SK-N-SH (cell line): ENCODE data around the gene PLXNA4. TPM values are rescaled to one million over a fixed set of nuclear protein-coding genes. Genes with fewer than 3 reads are reported as not detected.

ENCODE experiments used
- CTCF ChIA-PET: fragments of 300-600, 350-600 bp; formaldehyde crosslinking; extraction: SDS; loops from one replicate; lab custom pipeline; 2021; lab: Yijun Ruan, JAX
- POLR2A ChIA-PET: fragments of 350-600 bp; sonication (Branson Sonifier 250); formaldehyde crosslinking; extraction: SDS; loops from one replicate; lab custom pipeline; 2020; ENCODE audit warnings: antibody characterized with exemption, inconsistent platforms; lab: Yijun Ruan, JAX
- DNase-seq: peaks from one replicate; pipeline ENCODE4 v3.0.0; 2012
- H2AFZ ChIP-seq: fragments of 200-600 bp; sonication (generic); 2 replicates; pipeline ENCODE4 v1.8.1; 2016; ENCODE audit warnings: antibody characterized with exemption, mild to moderate bottlenecking, low read depth
- H3F3A ChIP-seq: fragments of 200-600 bp; sonication (generic); replicated peaks from 2 replicates; pipeline ENCODE3; 2016; ENCODE audit warnings: antibody characterized with exemption, mild to moderate bottlenecking; ENCODE audit not compliant: insufficient read depth
- H3K27ac ChIP-seq, 2 experiments: fragments of 200-500 bp in 1 of 2; fragments of 200-600 bp in 1 of 2; sonication (Bioruptor generic) in 1 of 2; sonication (generic), shearing (Covaris generic) in 1 of 2; 2 replicates each; pipeline versions ENCODE4 v1.5.1 to v1.6.1; 2014 to 2016; ENCODE audit warnings: low read depth in 2 of 2, inconsistent platforms in 1 of 2, low read length in 1 of 2, mild to moderate bottlenecking in 1 of 2, mixed read lengths in 1 of 2
- H3K27me3 ChIP-seq: fragments of 200-600 bp; sonication (generic), shearing (Covaris generic); 2 replicates; pipeline ENCODE4 v1.6.1; 2016; ENCODE audit warnings: mixed run types; ENCODE audit not compliant: insufficient read depth
- H3K36me3 ChIP-seq, 2 experiments: fragments of 200-500 bp in 1 of 2; fragments of 200-600 bp in 1 of 2; sonication (Bioruptor generic) in 1 of 2; sonication (generic) in 1 of 2; replicated peaks in 1 of 2; 2 replicates each; pipeline versions ENCODE3 to v1.5.1; 2014 to 2016; ENCODE audit warnings: low read length in 1 of 2, mild to moderate bottlenecking in 1 of 2; ENCODE audit not compliant: insufficient read depth in 2 of 2, control insufficient read depth in 1 of 2
- H3K4me1 ChIP-seq, 2 experiments: fragments of 200-500 bp in 1 of 2; fragments of 200-600 bp in 1 of 2; sonication (Bioruptor generic) in 1 of 2; sonication (generic), shearing (Covaris generic) in 1 of 2; 2 replicates each; pipeline versions ENCODE4 v1.5.1 to v1.6.1; 2014 to 2016; ENCODE audit warnings: low read depth in 1 of 2, low read length in 1 of 2, mixed run types in 1 of 2; ENCODE audit not compliant: insufficient read depth in 2 of 2, control insufficient read depth in 1 of 2
- H3K4me2 ChIP-seq: fragments of 200-600 bp; sonication (generic), shearing (Covaris generic); 2 replicates; pipeline ENCODE4 v1.6.1; 2017; ENCODE audit warnings: mixed run types
- H3K4me3 ChIP-seq, 2 experiments: fragments of 200-500 bp in 1 of 2; fragments of 200-600 bp in 1 of 2; sonication (Bioruptor generic) in 1 of 2; sonication (generic), shearing (Covaris generic) in 1 of 2; 2 replicates each; pipeline versions ENCODE4 v1.5.1 to v1.8.1; 2014 to 2016; ENCODE audit warnings: low read depth in 2 of 2, inconsistent platforms in 1 of 2, low read length in 1 of 2, mild to moderate bottlenecking in 1 of 2, mixed read lengths in 1 of 2, moderate library complexity in 1 of 2
- H3K79me2 ChIP-seq: fragments of 200-600 bp; sonication (generic); 2 replicates; pipeline ENCODE4 v1.8.1; 2017; ENCODE audit warnings: mild to moderate bottlenecking; ENCODE audit not compliant: insufficient read depth
- H3K9ac ChIP-seq: fragments of 200-600 bp; sonication (generic); 2 replicates; pipeline ENCODE4 v1.6.1; 2017; ENCODE audit warnings: mixed run types
- H3K9me2 ChIP-seq: fragments of 200-600 bp; sonication (generic); 2 replicates; pipeline ENCODE4 v1.6.1; 2017; ENCODE audit warnings: mixed run types
- H3K9me3 ChIP-seq: fragments of 200-600 bp; sonication (generic); 2 replicates; pipeline ENCODE4 v1.6.1; 2017; ENCODE audit warnings: mixed run types, mild to moderate bottlenecking, moderate library complexity
- H4K20me1 ChIP-seq: fragments of 200-600 bp; sonication (generic); 2 replicates; pipeline ENCODE4 v1.6.1; 2017; ENCODE audit warnings: mild to moderate bottlenecking, mixed run types; ENCODE audit not compliant: insufficient read depth
- ELF1 ChIP-seq: IDR thresholded peaks from 2 replicates; pipeline ENCODE4 v1.4.0; 2012
- EP300 ChIP-seq, 2 experiments: IDR thresholded peaks; 2 replicates each; pipeline versions ENCODE4 v1.4.0 to v1.6.1; 2012; ENCODE audit warnings: borderline replicate concordance in 1 of 2, low read depth in 1 of 2, low read length in 1 of 2
- EZH2phosphoT487 ChIP-seq: fragments of 200-600 bp; sonication (generic); IDR thresholded peaks from 2 replicates; pipeline ENCODE4 v1.6.1; 2017; ENCODE audit warnings: low read depth, mixed run types, mild to moderate bottlenecking, antibody characterized with exemption, moderate library complexity, borderline replicate concordance
- FOXJ3 ChIP-seq: sonication (generic); formaldehyde crosslinking; IDR thresholded peaks from 2 replicates; pipeline ENCODE4 v1.5.1; 2020; ENCODE audit warnings: mild to moderate bottlenecking, missing genetic modification reagents
- FOXM1 ChIP-seq: IDR thresholded peaks from 2 replicates; pipeline ENCODE4 v1.4.0; 2012; ENCODE audit warnings: low read depth, mild to moderate bottlenecking
- GATA2 ChIP-seq: sonication (generic); formaldehyde crosslinking; IDR thresholded peaks from 2 replicates; pipeline ENCODE4 v1.5.0; 2020; ENCODE audit warnings: mild to moderate bottlenecking, missing genetic modification reagents
- JUND ChIP-seq: IDR thresholded peaks from 2 replicates; pipeline ENCODE4 v1.4.0; 2012
- MXI1 ChIP-seq: IDR thresholded peaks from 2 replicates; pipeline ENCODE4 v1.6.1; 2012; ENCODE audit warnings: mild to moderate bottlenecking, low read depth, low read length, improper control_type of control experiment
- NFIC ChIP-seq: IDR thresholded peaks from 2 replicates; pipeline ENCODE4 v1.4.0; 2012; ENCODE audit warnings: borderline replicate concordance
- PBX3 ChIP-seq: IDR thresholded peaks from 2 replicates; pipeline ENCODE4; 2012
- RFX5 ChIP-seq: IDR thresholded peaks from 2 replicates; pipeline ENCODE4 v1.6.1; 2012; ENCODE audit warnings: mild to moderate bottlenecking, improper control_type of control experiment, low read length
- SMC3 ChIP-seq: IDR thresholded peaks from 2 replicates; pipeline ENCODE4 v1.6.1; 2012; ENCODE audit warnings: low read depth, low read length, improper control_type of control experiment
- TCF12 ChIP-seq: IDR thresholded peaks from 2 replicates; pipeline ENCODE4 v1.4.0; 2012
- WGBS: methylation state at CpG from one replicate; pipeline ENCODE4 v1.1.6; 2017; ENCODE audit warnings: low lambda C conversion rate; 5-methylcytosine and 5-hydroxymethylcytosine counted together
- polyA plus RNA-seq, 3 experiments: library from polyadenylated mRNA; depleted of rRNA; stranded (reverse); fragments of >200 nt; gene quantifications; 2 replicates each; pipeline ENCODE4 v1.2.3, GENCODE V29; 2012
- TF ChIP-seq, protein P1 (sequence below): IDR thresholded peaks from 2 replicates; pipeline ENCODE4 v1.6.1; 2012; ENCODE audit warnings: mild to moderate bottlenecking, low read depth, low read length, moderate library complexity

Gene PLXNA4
- polyA plus RNA-seq, 1 of the 3 experiments (the other 2 are of a cell fraction), result 2.4 TPM

DNA sequence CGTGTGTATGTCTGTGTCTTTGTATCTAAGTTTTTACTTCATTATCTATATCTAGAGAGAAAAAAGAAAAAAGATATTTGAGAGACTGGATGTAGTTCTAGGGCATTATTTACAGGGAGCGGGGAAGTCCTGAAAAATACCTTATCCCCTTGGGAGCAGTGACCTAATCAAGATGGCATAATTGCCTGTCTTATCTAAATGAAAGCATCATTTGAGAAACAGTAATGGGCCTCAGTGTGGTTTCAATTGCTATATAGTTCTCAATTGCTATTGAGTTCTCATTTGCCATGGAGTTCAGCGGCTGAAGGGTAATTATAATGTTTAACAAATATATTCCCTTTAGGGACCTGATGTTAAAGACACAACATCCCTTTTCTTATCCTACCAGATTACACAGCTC is 216.5 kb downstream of the PLXNA4 start:
- H3K9me3 ChIP-seq, result no peaks in the 10 kb centered on the region
- H3K9ac ChIP-seq, result no peak overlapping the region
- no peaks in the 10 kb centered on the region for H4K20me1 ChIP-seq
- H3K4me2 ChIP-seq, result no peak overlapping the region
- H3K4me1 ChIP-seq, result peaks cover 7 to 19% of the 10 kb centered on the region in 2 experiments; a peak in 3 of 4 replicates
- H3K79me2 ChIP-seq, result no peaks in the 10 kb centered on the region
- TF ChIP-seq RFX5 (no peak), JUND (no peak), SMC3 (no peak), PBX3 (no peak), FOXJ3 (CRISPR knock-in tag) (no peak), GATA2 (no peak), MXI1 (no peak)
- H3K27me3 ChIP-seq, result no peaks in the 10 kb centered on the region
- no peak overlapping the region for H3K27ac ChIP-seq
- DNase-seq, result no peak
- WGBS, result 79% methylated on average over 3 of the region's 3 CpGs
- H3F3A ChIP-seq, result no peaks in the 10 kb centered on the region
- ChIA-PET CTCF (interaction anchor here (1.0 to 1.8 kb wide), 4 partner anchors 15 to 41 kb away, joined by 3 to 10 read pairs (median 4); no protein-coding TSS in a partner anchor), POLR2A (no interaction called here)
- H3K36me3 ChIP-seq, result no peaks in the 10 kb centered on the region
- H3K4me3 ChIP-seq, result no peak overlapping the region
- H2AFZ ChIP-seq, result no peak overlapping the region
- H3K9me2 ChIP-seq, result no peaks in the 10 kb centered on the region

GRCh38 chr7:132355048-132355447 is 221.2 kb downstream of the PLXNA4 start:
- Histone ChIP-seq H4K20me1 (no peaks in the 10 kb centered on the region), H3K27ac (peak overlapping the region; percentile 11 to 67; a peak in 3 of 4 replicates), H3K9me2 (no peaks in the 10 kb centered on the region), H3K36me3 (no peaks in the 10 kb centered on the region), H3F3A (no peaks in the 10 kb centered on the region), H3K4me3 (no peak overlapping the region), H3K27me3 (no peaks in the 10 kb centered on the region), H3K79me2 (no peaks in the 10 kb centered on the region), H3K9ac (no peak overlapping the region), H3K4me1 (peaks cover 10 to 38% of the 10 kb centered on the region in 2 experiments; a peak in 3 of 4 replicates), H2AFZ (no peak overlapping the region), H3K4me2 (peak overlapping the region; percentile 19; the same call in 1 of the 2 replicates), H3K9me3 (no peaks in the 10 kb centered on the region)
- ChIA-PET CTCF (interaction anchor here (0.8 to 1.3 kb wide), 3 partner anchors 14 to 222 kb away, joined by 3 to 5 read pairs (median 3); no protein-coding TSS in a partner anchor), POLR2A (no interaction called here)
- WGBS, result 14% methylated on average over 5 of the region's 5 CpGs
- DNase-seq, result peak; percentile 46
- peak in 1 of 2 experiments; percentile 16; a peak in 1 of 4 replicates for TF ChIP-seq EP300 (IDR thresholded peaks at IDR 0.05; ENCODE audit: borderline replicate concordance in 1 of 2, low read depth in 1 of 2, low read length in 1 of 2)
- peak; percentile 37 for TF ChIP-seq GATA2
- peak; percentile 37; the same call in 1 of the 2 replicates for TF ChIP-seq TCF12
- TF ChIP-seq JUND, result no peak
- TF ChIP-seq EZH2phosphoT487, result no peak
- peak; percentile 45; the same call in 1 of the 2 replicates for TF ChIP-seq NFIC
- TF ChIP-seq FOXM1, result no peak
- TF ChIP-seq, protein P1, sequence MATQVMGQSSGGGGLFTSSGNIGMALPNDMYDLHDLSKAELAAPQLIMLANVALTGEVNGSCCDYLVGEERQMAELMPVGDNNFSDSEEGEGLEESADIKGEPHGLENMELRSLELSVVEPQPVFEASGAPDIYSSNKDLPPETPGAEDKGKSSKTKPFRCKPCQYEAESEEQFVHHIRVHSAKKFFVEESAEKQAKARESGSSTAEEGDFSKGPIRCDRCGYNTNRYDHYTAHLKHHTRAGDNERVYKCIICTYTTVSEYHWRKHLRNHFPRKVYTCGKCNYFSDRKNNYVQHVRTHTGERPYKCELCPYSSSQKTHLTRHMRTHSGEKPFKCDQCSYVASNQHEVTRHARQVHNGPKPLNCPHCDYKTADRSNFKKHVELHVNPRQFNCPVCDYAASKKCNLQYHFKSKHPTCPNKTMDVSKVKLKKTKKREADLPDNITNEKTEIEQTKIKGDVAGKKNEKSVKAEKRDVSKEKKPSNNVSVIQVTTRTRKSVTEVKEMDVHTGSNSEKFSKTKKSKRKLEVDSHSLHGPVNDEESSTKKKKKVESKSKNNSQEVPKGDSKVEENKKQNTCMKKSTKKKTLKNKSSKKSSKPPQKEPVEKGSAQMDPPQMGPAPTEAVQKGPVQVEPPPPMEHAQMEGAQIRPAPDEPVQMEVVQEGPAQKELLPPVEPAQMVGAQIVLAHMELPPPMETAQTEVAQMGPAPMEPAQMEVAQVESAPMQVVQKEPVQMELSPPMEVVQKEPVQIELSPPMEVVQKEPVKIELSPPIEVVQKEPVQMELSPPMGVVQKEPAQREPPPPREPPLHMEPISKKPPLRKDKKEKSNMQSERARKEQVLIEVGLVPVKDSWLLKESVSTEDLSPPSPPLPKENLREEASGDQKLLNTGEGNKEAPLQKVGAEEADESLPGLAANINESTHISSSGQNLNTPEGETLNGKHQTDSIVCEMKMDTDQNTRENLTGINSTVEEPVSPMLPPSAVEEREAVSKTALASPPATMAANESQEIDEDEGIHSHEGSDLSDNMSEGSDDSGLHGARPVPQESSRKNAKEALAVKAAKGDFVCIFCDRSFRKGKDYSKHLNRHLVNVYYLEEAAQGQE, result no peak
- no peak for TF ChIP-seq ELF1
